IMR-90 (cell line): Measurements from ENCODE around the gene MTOR.

ENCODE experiments used
- MXI1 ChIP-seq: IDR thresholded peaks from 2 replicates; pipeline ENCODE4 v1.6.1; 2012; ENCODE audit warnings: low read depth, mild to moderate bottlenecking, low read length, moderate library complexity, borderline replicate concordance
- POLR2A ChIP-seq: IDR thresholded peaks from 2 replicates; pipeline ENCODE4 v1.6.1; 2012; ENCODE audit warnings: mild to moderate bottlenecking, low read depth, low read length
- TF ChIP-seq, protein P1 (sequence below): conservative IDR thresholded peaks from 2 replicates; pipeline ENCODE4 v1.5.1; 2012; ENCODE audit warnings: mild to moderate bottlenecking, low read depth, low read length, improper control_type of control experiment
- TF ChIP-seq, protein P2 (sequence below): fragments of 150-350 bp; IDR thresholded peaks from 2 replicates; pipeline ENCODE4 v1.6.1; 2016; ENCODE audit warnings: low read depth, mild to moderate bottlenecking, low read length, moderate library complexity, borderline replicate concordance

DNA sequence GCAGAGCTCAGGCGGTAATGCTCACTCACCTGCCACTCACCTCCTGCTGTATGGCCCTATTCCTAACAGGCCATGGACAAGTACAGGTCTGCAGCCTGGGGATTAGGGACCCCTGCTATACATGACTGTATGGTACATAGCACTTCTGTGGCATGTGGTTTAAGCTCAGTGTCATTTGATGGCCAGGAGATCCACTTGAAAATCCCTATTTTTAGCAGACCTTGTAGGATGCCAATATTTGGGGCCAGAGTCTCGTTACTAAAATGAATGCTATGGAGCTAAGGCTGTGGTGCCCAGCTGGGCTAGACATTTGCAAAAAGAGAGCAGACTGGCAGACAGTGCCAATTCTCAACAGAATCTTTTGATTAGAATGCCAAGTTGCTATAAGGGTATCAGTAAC, 74.9 kb downstream of the MTOR start:
- TF ChIP-seq POLR2A (no peak), MXI1 (no peak)
- TF ChIP-seq, protein P1, sequence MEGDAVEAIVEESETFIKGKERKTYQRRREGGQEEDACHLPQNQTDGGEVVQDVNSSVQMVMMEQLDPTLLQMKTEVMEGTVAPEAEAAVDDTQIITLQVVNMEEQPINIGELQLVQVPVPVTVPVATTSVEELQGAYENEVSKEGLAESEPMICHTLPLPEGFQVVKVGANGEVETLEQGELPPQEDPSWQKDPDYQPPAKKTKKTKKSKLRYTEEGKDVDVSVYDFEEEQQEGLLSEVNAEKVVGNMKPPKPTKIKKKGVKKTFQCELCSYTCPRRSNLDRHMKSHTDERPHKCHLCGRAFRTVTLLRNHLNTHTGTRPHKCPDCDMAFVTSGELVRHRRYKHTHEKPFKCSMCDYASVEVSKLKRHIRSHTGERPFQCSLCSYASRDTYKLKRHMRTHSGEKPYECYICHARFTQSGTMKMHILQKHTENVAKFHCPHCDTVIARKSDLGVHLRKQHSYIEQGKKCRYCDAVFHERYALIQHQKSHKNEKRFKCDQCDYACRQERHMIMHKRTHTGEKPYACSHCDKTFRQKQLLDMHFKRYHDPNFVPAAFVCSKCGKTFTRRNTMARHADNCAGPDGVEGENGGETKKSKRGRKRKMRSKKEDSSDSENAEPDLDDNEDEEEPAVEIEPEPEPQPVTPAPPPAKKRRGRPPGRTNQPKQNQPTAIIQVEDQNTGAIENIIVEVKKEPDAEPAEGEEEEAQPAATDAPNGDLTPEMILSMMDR: no peak
- TF ChIP-seq, protein P2, sequence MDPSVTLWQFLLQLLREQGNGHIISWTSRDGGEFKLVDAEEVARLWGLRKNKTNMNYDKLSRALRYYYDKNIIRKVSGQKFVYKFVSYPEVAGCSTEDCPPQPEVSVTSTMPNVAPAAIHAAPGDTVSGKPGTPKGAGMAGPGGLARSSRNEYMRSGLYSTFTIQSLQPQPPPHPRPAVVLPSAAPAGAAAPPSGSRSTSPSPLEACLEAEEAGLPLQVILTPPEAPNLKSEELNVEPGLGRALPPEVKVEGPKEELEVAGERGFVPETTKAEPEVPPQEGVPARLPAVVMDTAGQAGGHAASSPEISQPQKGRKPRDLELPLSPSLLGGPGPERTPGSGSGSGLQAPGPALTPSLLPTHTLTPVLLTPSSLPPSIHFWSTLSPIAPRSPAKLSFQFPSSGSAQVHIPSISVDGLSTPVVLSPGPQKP: no peak
